Activated CD8-positive, alpha-beta memory T cell treated with anti-CD3 and anti-CD28 coated beads, Interleukin-2, amount 50 U/mL, for 24 hours (primary cell): ENCODE measurements around the gene ACVR1.
"Not testable (repeated sequence)": the region's sequence is repeated elsewhere in the genome, so short reads cannot be mapped to it uniquely, and the experiment has no call there.

Experiments
- DNase-seq: peaks from one replicate; pipeline ENCODE4 v3.0.0-alpha.2; 2020; ENCODE audit errors: extremely low read depth

Gene ACVR1

GRCh38 chr2:157704148-157704547, 172.0 kb downstream of the ACVR1 start:
- DNase-seq = not testable (repeated sequence)

- DNase-seq = no peak
Observed at GRCh38 chr2:157699806-157700205, 176.3 kb downstream of the ACVR1 start.

GRCh38 chr2:157699009-157699408, 177.1 kb downstream of the ACVR1 start:
- DNase-seq = no peak

- DNase-seq = no peak
Observed at GRCh38 chr2:157698430-157698829, 177.7 kb downstream of the ACVR1 start.

GRCh38 chr2:157696036-157696435, 180.1 kb downstream of the ACVR1 start:
- no peak for DNase-seq

GRCh38 chr2:157692768-157693167, 183.4 kb downstream of the ACVR1 start:
- DNase-seq = no peak

GRCh38 chr2:157691695-157692094, 184.4 kb downstream of the ACVR1 start:
- no peak for DNase-seq

GRCh38 chr2:157691131-157691530, 185.0 kb downstream of the ACVR1 start:
- no peak for DNase-seq
